Tibial nerve (tissue), 4 donors: ENCODE results near the gene CLIP1. TPM values are rescaled to one million over a fixed set of nuclear protein-coding genes. Genes with fewer than 3 reads are reported as not detected.
A peak's percentile ranks its signal among the peaks of the same experiment; 100 is the strongest.
"Not testable (repeated sequence)": the region's sequence is repeated elsewhere in the genome, so short reads cannot be mapped to it uniquely, and the experiment has no call there.

Experiments used
- DNase-seq, 2 donors: peaks; one replicate each; pipeline ENCODE4 v3.0.0-alpha.2; 2019; ENCODE audit warnings: low spot score in 2 of 2
- H3K27ac ChIP-seq, 4 donors: fragments of 200-600 bp; sonication (generic) in 3 of 4; one replicate each; pipeline ENCODE4 v1.5.1; 2017 to 2019; ENCODE audit warnings: mild to moderate bottlenecking in 1 of 4
- H3K27me3 ChIP-seq, 2 donors: fragments of 200-600 bp; sonication (generic) in 1 of 2; one replicate each; pipeline versions ENCODE4 v1.5.1 to v1.6.0; 2017 to 2019
- H3K36me3 ChIP-seq, 3 donors: fragments of 200-600 bp; sonication (generic); one replicate each; pipeline ENCODE4 v1.5.1; 2018 to 2019
- H3K4me1 ChIP-seq, 4 donors: fragments of 200-600 bp; sonication (generic) in 3 of 4; one replicate each; pipeline ENCODE4 v1.5.1; 2017 to 2019
- H3K4me3 ChIP-seq, 4 donors: fragments of 200-600 bp; sonication (generic) in 3 of 4; one replicate each; pipeline ENCODE4 v1.5.1; 2017 to 2019; ENCODE audit warnings: mild to moderate bottlenecking in 1 of 4, moderate library complexity in 1 of 4
- H3K9me3 ChIP-seq, 4 donors: fragments of 200-600 bp; sonication (generic) in 3 of 4; one replicate each; pipeline ENCODE4 v1.5.1; 2017 to 2019
- EP300 ChIP-seq, 2 donors: sonication (generic); formaldehyde crosslinking; IDR thresholded peaks; one replicate each; pipeline ENCODE4 v1.6.1; 2017; ENCODE audit warnings: antibody characterized with exemption in 2 of 2, mild to moderate bottlenecking in 1 of 2
- POLR2A ChIP-seq, 2 donors: fragments of 450-650 bp; IDR thresholded peaks; one replicate each; pipeline ENCODE4 v1.6.1; 2017; ENCODE audit warnings: antibody characterized with exemption in 2 of 2, mild to moderate bottlenecking in 2 of 2, moderate library complexity in 2 of 2
- WGBS, 2 donors: methylation state at CpG; one replicate each; pipeline ENCODE4 v1.1.5; 2018; 5-methylcytosine and 5-hydroxymethylcytosine counted together
- total RNA-seq, 4 donors: library from RNA; depleted of rRNA; stranded (reverse); fragments of >200 nt; gene quantifications; one replicate each; pipeline ENCODE4 v1.1.0, GENCODE V29; 2016
- TF ChIP-seq, protein P1 (sequence below), 5 experiments: fragments of 200-600 bp in 3 of 5; fragments of 450-650 bp in 2 of 5; sonication (generic) in 3 of 5; IDR thresholded peaks; one replicate each; pipeline ENCODE4 v1.5.1; 2016 to 2019; ENCODE audit warnings: antibody characterized with exemption in 5 of 5, mild to moderate bottlenecking in 3 of 5, moderate library complexity in 2 of 5

The CLIP1 gene
- total RNA-seq, 4 donors from 2014 or later: 89.2 to 105 (median 90.9) TPM

DNA sequence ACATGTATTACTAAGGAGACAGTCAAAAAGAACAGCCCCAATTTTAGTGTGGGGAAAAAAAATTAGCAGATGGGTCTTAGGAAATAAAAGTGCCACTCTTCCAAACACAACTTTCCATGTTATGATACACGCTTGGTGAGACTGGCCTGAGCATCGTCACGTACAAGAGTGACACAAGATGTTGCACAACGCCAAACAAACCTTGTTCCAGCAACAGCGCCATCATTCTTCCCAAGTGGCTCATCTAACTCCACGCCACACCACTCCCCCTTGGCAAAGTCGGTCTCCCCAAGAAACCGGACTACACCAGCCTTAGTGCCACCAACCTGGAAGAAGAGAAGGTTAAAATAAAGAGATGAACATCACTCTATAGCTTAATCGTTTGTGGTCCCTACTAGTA is 58.7 kb downstream of the CLIP1 start:
- DNase-seq: peak; percentile 26 to 52
- TF ChIP-seq EP300 (IDR thresholded peaks at IDR 0.05) (peak in 1 of 2 donors; percentile 69), POLR2A (IDR thresholded peaks at IDR 0.05) (no peak)
- TF ChIP-seq, protein P1, sequence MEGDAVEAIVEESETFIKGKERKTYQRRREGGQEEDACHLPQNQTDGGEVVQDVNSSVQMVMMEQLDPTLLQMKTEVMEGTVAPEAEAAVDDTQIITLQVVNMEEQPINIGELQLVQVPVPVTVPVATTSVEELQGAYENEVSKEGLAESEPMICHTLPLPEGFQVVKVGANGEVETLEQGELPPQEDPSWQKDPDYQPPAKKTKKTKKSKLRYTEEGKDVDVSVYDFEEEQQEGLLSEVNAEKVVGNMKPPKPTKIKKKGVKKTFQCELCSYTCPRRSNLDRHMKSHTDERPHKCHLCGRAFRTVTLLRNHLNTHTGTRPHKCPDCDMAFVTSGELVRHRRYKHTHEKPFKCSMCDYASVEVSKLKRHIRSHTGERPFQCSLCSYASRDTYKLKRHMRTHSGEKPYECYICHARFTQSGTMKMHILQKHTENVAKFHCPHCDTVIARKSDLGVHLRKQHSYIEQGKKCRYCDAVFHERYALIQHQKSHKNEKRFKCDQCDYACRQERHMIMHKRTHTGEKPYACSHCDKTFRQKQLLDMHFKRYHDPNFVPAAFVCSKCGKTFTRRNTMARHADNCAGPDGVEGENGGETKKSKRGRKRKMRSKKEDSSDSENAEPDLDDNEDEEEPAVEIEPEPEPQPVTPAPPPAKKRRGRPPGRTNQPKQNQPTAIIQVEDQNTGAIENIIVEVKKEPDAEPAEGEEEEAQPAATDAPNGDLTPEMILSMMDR (IDR thresholded peaks at IDR 0.05): no peak
- Histone ChIP-seq H3K4me3 (no peak overlapping the region), H3K27ac (no peak overlapping the region), H3K36me3 (peaks cover 2 to 42% (median 11%) of the 10 kb centered on the region in 3 donors), H3K4me1 (peaks cover 0 to 35% (median 13%) of the 10 kb centered on the region in 4 donors), H3K9me3 (no peaks in the 10 kb centered on the region), H3K27me3 (no peaks in the 10 kb centered on the region)
- 88 to 94% methylated on average over 9 of the region's 9 CpGs for WGBS, 2 donors

DNA sequence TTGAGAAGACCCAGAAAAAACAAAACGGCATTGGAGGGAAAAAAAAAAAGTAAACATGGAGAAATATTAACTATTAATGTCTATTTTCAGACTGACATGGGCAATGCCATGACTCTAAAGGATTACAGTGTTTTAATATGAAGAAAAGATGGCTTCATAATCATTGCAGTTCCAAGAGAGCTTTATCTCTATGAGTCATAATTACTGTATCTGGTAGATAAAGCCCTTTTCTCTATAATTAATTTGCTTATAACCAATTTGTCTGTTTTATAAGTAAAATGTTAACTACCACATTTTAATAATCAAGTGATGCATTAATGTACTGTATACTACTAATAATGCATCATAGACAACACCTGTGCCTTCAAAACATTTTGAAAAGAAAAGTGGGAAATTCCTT is 59.7 kb downstream of the CLIP1 start:
- no peak overlapping the region for H3K27ac ChIP-seq
- H3K36me3 ChIP-seq: peaks cover 2 to 43% (median 11%) of the 10 kb centered on the region in 3 donors
- 62 to 68% methylated on average over 1 of the region's 1 CpG for WGBS, 2 donors
- no peak overlapping the region for H3K4me3 ChIP-seq
- DNase-seq: no peak
- no peak for TF ChIP-seq EP300 (IDR thresholded peaks at IDR 0.05)
- TF ChIP-seq, protein P1 (IDR thresholded peaks at IDR 0.05): no peak
- no peak for TF ChIP-seq POLR2A (IDR thresholded peaks at IDR 0.05)
- peaks cover 0 to 25% (median 9%) of the 10 kb centered on the region in 4 donors for H3K4me1 ChIP-seq
- no peaks in the 10 kb centered on the region for H3K9me3 ChIP-seq
- H3K27me3 ChIP-seq: no peaks in the 10 kb centered on the region

DNA sequence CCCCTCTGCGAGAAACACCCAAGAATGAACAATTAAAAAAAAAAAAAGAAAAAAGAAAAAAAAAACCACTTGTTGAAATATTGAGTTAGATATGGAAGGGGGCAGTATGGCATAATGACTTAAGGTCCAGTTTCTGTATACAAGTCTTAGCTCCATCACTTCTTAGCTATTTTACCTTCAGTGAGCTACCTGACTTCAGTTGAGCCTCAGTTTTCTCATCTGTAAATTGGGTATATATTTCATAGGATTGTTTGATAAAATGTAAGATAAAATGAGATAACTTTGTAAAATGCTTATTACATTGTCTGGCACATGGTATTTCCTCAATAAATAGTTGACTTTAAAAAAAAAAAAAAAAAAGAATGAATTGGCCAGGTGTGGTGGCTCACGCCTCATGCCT is 64.1 kb downstream of the CLIP1 start:
- H3K36me3 ChIP-seq: peaks cover 2 to 67% (median 20%) of the 10 kb centered on the region in 3 donors

DNA sequence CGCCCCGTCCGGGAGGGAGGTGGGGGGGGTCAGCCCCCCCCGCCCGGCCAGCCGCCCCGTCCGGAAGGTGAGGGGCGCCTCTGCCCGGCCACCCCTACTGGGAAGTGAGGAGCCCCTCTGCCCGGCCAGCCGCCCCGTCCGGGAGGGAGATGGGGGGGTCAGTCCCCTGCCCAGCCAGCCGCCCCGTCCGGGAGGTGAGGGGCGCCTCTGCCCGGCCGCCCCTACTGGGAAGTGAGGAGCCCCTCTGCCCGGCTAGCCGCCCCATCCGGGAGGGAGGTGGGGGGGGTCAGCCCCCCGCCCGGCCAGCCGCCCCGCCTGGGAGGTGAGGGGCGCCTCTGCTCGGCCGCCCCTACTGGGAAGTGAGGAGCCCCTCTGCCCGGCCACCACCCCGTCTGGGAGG is 64.9 kb downstream of the CLIP1 start:
- H3K9me3 ChIP-seq, DNase-seq, H3K27ac ChIP-seq, H3K4me1 ChIP-seq, H3K4me3 ChIP-seq, H3K27me3 ChIP-seq: not testable (repeated sequence)
- 76% methylated on average over 2 of the region's 32 CpGs; no CpG with 5 or more reads in 1 of the 2 donors for WGBS, 2 donors
- H3K36me3 ChIP-seq: peaks cover 2 to 67% (median 21%) of the 10 kb centered on the region in 3 donors

More for the DNA sequence above, 64.1 kb downstream of the CLIP1 start:
- H3K4me3 ChIP-seq, DNase-seq, H3K4me1 ChIP-seq, H3K27me3 ChIP-seq, H3K27ac ChIP-seq, H3K9me3 ChIP-seq: not testable (repeated sequence)
- WGBS, 2 donors: 82 to 89% methylated on average over 2 of the region's 2 CpGs

DNA sequence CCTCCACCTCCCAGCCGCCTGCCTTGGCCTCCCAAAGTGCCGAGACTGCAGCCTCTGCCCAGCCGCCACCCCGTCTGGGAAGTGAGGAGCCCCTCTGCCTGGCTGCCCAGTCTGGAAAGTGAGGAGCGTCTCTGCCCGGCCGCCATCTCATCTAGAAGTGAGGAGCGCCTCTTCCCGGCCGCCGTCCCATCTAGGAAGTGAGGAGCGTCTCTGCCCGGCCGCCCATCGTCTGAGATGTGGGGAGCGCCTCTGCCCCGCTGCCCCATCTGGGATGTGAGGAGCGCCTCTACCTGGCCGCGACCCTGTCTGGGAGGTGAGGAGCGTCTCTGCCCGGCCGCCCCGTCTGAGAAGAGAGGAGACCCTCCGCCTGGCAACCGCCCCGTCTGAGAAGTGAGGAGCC is 65.5 kb downstream of the CLIP1 start:
- H3K27me3 ChIP-seq, H3K9me3 ChIP-seq, H3K4me3 ChIP-seq, DNase-seq, H3K4me1 ChIP-seq, H3K27ac ChIP-seq: not testable (repeated sequence)
- peaks cover 2 to 73% (median 21%) of the 10 kb centered on the region in 3 donors for H3K36me3 ChIP-seq
- WGBS, 2 donors: 97 to 98% methylated on average over 13 to 26 of the region's 27 CpGs

DNA sequence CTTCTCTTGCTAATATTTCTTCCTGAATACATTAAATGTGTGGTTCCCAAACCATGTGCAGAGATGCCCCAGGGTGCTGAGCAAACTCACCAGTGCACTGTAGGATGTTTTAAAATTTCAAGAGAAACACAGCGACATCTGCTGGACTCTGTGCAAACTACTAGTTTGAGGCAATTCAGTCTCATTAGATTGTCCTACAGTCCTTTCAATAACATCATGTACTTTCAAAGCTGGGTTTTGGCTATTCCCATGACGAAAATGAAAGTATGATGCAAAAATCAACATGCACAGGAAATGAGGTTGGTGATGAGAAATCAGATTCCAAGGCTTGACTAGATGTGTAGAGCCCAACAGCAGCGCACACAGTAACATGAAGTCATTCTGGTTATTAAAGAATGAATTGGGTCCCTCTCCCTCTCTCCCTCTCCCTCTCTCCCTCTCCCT is 66.3 kb downstream of the CLIP1 start:
- TF ChIP-seq, protein P1 (IDR thresholded peaks at IDR 0.05): peak; percentile 53 to 78 (median 67)
- TF ChIP-seq POLR2A (IDR thresholded peaks at IDR 0.05) (no peak), EP300 (IDR thresholded peaks at IDR 0.05) (no peak)
- Histone ChIP-seq H3K36me3 (peaks cover 2 to 77% (median 17%) of the 10 kb centered on the region in 3 donors), H3K4me1 (no peaks in the 10 kb centered on the region), H3K4me3 (no peak overlapping the region), H3K9me3 (no peaks in the 10 kb centered on the region), H3K27ac (no peak overlapping the region), H3K27me3 (no peaks in the 10 kb centered on the region)
- peak in 1 of 2 donors; percentile 68 for DNase-seq
- WGBS, 2 donors: 32 to 38% methylated on average over 3 of the region's 3 CpGs

DNA sequence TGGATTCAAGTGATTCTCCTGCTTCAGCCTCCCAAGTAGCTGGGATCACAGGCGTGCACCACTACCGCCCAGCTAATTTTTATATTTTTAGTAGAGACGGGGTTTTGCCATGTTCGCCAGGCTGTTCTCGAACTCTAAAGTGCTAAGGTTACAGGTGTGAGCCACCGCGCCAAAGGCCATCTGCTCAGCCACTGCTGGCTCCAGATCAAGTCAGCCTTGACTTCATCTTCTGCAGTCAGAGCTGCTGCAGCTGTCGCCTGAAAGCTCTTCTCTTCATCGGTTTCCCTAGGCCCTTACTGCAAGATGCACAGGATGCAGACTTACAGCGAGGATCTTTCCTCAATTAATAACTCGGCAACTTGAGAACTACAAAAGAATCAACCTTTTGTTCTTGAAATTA is 66.8 kb downstream of the CLIP1 start:
- 70 to 80% methylated on average over 11 of the region's 11 CpGs for WGBS, 2 donors
- Histone ChIP-seq H3K36me3 (peaks cover 2 to 77% (median 17%) of the 10 kb centered on the region in 3 donors), H3K4me1 (no peaks in the 10 kb centered on the region), H3K4me3 (no peak overlapping the region), H3K27me3 (no peaks in the 10 kb centered on the region), H3K27ac (no peak overlapping the region), H3K9me3 (no peaks in the 10 kb centered on the region)
- TF ChIP-seq EP300 (IDR thresholded peaks at IDR 0.05) (no peak), POLR2A (IDR thresholded peaks at IDR 0.05) (no peak)
- TF ChIP-seq, protein P1 (IDR thresholded peaks at IDR 0.05): no peak
- no peak for DNase-seq
